ENCODE data around the gene ABCA3. TPM values are rescaled to one million over a fixed set of nuclear protein-coding genes. Genes with fewer than 3 reads are reported as not detected.

ABCA3 gene
- total RNA-seq, 1 experiment from 2014 or later, result 18.0 TPM

DNA sequence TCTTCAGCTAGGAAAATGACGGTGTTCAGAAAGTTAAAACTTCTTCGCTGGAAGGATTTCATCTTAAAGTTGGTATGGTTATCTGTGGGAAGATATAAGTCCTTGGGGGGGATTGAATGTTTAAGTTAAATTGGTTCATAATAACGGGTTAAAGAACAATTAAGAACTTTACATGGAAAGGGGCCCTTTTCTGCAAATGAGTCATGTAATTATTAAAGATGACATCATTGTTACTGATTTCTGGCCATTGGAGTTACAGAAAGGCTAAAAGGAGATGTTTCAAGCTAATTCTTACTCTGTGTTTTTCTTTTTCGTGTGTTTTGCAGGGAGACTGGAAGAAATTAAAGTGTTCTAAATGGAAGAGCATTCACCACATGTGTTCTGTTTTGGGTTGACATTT is 20.6 kb upstream of the ABCA3 start:
- in situ Hi-C loops (cut with HindIII; ENCODE audit: low pct_unique_long_range_greater_than_20kb, low sequenced_read_pairs), result no loop called here
- no peak for DNase-seq (ENCODE audit: low read depth)

DNA sequence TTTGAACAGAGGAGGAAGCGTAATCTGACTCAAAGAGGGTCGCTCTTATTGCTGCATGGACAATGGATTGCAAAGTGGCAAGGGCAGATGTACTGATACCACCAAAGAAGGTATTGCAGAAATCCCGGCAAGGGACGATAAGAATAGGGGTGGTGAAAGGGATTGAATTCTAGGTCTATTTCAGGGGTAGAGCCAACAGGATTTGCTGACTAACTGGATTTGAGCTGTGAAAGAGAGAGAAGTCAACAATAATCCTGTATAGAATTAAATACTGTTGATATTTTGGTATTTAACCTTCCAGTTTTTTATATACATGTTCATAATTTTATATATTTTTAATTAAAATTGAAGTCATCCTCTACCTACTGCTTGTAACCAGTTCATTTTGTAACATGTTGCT is 19.4 kb upstream of the ABCA3 start:
- no peak for DNase-seq (ENCODE audit: low read depth)
- in situ Hi-C loops (cut with HindIII; ENCODE audit: low pct_unique_long_range_greater_than_20kb, low sequenced_read_pairs), result no loop called here

DNA sequence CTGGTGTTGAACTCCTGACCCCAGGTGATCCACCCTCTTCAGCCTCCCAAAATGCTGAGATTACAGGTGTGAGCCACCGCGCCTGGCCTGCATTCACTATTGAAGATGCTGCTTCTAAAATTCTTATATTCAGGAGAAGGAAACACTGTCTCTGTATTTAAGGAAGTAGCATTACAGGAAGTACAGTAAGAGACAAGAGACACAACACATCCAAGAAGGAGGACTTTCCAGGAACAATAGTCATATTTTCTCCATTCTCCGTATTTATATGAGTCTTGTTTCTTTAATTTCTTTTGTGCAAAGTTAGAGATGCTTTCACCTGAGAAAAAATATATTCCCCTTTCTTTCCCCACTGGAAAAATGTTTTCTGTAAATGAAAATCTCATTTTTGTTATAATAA is 18.3 kb upstream of the ABCA3 start:
- in situ Hi-C loops (cut with HindIII; ENCODE audit: low pct_unique_long_range_greater_than_20kb, low sequenced_read_pairs), result no loop called here
- no peak for DNase-seq (ENCODE audit: low read depth)

DNA sequence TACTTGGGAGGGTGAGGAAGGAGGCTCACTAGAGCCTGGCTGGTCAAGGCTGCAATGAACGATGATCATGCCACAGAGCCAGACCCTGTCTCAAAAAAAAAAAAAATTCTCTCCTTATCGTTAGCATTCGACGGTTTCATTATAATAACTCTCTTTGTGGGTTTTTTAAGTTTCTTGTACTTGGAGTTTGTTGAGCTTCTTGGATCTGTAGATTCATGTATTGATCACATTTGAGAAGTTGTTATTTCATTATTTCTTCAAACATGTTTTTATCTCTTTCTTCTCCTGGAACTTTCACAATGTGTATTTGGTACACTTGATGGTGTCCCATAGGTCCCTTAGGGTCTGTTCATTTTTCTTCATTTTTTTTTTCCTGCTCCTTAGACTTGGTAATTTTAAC is 16.8 kb upstream of the ABCA3 start:
- in situ Hi-C loops (cut with HindIII; ENCODE audit: low pct_unique_long_range_greater_than_20kb, low sequenced_read_pairs), result no loop called here
- DNase-seq (ENCODE audit: low read depth), result no peak

DNA sequence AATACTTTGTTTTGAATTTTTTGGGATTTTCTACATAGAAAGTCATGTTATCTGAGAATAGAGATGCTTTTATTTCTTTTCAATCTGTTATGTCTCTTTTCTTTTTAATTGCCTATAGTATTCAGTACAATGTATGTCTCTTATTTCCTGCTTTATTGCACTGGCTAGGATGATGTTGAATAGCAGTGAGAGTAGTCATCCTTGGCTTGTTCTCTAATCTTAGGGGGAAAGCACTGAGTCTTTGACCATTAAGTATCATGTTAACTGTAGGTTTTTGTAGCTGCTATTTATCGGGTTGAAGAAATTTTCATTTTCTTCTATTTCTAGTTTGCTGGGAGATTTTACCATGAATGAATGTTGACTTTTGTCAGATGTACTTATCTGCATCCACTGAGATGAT is 10.0 kb upstream of the ABCA3 start:
- in situ Hi-C loops (cut with HindIII; ENCODE audit: low pct_unique_long_range_greater_than_20kb, low sequenced_read_pairs), result no loop called here
- no peak for DNase-seq (ENCODE audit: low read depth)

DNA sequence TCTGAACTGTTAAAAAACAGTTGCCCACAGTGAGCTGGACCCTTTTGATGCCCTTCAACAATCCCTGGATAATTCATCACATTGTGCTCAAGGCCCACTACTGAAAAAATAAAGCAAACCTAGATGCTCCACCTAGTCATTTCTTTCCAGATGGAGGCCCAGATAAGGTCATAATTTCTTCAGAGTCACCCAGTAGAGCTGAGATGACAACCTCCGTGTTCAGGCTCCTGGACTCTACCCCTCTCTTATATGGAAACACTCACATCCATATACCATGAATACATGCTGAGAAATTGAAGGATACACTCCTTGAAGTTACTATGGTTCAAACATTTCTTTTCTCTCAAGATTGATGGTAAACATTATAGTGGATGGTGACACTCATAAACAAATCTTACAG is 2.7 kb upstream of the ABCA3 start:
- no peak for DNase-seq (ENCODE audit: low read depth)
- in situ Hi-C loops (cut with HindIII; ENCODE audit: low pct_unique_long_range_greater_than_20kb, low sequenced_read_pairs), result no loop called here

DNA sequence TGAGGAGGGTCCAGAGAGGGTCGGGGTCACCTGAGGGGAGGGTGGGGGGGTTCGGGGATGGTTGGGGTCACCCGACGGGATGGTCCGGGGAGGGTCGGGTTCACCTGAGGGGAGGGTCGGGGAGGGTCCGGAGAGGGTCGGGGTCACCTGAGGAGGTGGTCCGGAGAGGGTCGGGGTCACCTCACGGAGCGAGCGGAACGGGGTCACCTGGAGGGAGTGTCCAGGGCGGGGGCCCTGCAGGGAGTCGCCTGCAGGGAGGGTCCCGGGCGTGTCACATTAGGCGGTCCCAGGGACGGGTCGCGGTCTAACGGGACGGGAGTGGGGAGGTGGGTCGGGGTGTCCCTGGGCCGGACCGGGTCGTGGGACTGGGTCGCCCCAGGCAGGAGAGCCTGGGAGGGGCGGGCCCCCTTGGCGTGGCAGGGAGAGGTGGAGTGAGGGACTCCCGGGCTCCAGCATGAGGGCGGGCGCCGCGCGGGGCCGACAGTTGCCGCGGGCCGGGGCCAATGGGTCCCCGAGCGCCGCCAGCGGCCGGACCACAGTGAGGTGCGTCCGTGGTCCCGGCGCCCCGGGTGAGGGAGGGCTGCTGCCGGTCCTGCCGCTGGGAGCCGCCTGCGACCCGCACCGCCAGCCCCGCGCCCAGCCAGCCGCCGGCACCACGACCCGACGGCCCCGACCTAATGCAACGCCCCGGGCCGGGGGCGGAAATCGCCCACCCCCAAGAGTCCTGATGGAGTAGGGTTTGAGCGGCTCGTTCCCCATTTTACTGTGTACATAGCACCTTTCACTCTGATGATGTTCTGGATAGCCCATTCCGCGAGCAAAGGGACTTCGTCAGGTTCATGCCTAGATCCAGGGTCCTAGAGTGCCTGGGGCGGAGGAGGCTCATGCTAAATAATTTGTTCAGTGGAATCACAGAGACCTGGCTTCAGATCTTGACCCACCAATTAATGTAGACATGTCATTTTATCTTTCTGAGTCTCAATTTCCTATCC is 1.2 kb upstream of the ABCA3 start:
- no peak for DNase-seq (ENCODE audit: low read depth)
- in situ Hi-C loops (cut with HindIII; ENCODE audit: low pct_unique_long_range_greater_than_20kb, low sequenced_read_pairs), result no loop called here

DNA sequence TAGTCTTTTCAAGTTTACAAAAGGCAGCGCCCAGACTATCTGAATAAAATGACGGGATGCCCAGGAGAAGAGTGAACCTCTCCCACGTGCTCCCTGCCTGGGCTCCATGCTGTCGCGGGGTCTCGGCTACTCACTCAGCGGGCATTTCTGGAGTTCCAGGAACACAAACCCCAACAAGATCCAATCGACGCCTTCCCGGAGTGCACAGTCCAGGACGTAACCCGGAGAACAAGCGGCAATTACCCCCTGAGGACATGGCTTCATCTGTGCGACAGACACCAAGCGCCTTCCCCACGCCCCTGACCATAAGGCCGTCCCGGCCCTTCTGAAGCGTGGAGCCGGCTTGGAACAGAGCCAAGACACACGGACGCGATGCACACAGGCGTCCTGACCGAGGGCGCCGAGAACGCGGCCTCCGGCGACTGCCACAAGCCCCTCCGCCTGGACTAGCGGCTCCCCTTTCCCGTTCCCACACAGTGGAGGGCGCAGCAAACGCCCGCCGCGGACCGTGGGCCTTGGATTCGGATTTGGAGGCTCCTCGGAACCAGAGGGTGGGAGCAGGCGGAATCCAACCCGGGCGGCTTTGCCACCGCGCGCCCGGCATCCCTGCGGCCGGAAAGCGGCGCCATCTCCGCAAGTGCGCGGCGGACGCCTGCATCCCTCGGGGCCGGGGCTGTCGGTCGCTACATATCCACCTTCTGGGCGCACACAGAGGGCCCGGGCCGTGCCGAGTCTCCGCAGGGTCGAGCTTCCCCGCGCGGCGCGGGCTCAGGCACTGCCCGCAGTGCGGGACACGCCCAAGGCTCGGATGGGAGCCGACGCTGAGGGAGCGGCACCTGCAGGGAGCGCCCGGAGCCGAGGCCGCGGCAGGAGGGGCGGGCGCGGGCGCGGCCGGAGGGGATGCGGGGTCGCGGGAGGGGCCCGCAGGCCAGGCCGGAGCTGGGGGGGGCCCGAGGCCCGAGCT is 725 bp downstream of the ABCA3 start:
- in situ Hi-C loops (cut with HindIII; ENCODE audit: low pct_unique_long_range_greater_than_20kb, low sequenced_read_pairs), result no loop called here
- DNase-seq (ENCODE audit: low read depth), result peak; percentile 72

DNA sequence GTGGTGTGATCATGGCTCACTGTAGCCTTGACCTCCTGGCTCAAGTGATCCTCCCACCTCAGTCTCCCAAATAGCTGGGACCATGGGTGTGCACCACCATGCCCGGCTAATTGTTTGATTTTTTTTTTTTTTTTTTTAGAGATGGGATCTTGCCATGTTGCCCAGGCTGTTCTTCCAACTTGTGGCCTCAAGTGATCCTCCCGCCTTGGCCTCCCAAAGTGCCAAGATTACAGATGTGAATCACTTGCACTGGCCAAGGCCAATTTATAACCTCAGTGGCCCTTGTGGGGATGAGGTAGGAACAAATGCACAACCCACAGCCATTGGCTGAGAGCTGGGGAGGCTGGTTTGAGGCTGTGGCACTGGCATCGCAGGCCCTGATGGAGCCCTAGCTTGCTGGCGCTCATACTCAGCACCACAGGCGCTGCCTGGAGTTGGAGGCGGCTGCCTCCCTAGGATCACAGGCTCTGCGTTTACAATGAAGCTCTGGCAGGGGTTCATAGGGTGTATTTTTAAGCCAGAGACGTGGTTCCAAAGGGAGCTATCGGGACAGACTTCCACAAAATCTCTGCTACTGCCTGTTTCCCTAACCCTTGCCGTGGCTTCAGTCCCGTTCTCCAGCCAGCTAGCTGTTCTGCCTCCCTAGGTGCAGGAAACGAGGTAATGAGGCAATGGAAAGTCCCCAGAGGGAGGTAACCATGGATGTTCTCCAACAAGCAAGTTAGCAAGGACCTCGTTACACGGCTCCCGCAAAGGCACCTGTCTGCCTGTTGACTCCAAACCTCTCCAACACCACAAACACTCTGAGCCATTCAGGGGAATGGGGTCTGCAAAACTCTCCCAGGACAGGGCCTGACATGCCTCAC is 2.9 kb downstream of the ABCA3 start:
- in situ Hi-C loops (cut with HindIII; ENCODE audit: low pct_unique_long_range_greater_than_20kb, low sequenced_read_pairs), result no loop called here
- peak; percentile 24 for DNase-seq (ENCODE audit: low read depth)

DNA sequence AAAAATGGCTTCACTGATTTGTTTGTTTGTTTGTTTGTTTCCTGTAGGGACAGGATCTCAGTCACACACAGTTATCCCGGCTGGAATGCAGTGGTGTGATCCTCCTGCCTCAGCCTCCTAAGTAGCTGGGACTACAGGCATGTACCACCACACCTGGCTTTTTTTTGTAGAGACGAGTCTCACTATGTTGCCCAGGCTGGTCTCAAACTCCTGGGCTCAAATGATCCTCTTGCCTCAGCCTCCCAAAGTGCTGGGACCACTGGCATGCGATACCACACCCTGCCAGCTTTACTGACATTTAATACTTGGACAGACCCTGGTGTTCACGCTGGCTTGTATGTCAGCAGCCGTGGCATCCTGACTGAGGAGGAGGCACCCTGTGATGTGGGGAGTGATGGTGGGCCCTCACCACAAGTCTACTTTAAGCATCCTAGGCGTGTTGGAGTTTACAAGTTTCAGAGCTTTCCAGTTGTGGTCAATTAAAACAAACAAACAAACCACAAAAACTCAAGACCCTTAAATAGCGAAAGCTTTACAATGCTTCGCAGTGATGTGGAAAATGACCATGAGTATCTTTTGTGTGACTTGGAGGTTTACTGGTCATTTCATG is 5.1 kb downstream of the ABCA3 start:
- in situ Hi-C loops (cut with HindIII; ENCODE audit: low pct_unique_long_range_greater_than_20kb, low sequenced_read_pairs), result no loop called here
- no peak for DNase-seq (ENCODE audit: low read depth)

DNA sequence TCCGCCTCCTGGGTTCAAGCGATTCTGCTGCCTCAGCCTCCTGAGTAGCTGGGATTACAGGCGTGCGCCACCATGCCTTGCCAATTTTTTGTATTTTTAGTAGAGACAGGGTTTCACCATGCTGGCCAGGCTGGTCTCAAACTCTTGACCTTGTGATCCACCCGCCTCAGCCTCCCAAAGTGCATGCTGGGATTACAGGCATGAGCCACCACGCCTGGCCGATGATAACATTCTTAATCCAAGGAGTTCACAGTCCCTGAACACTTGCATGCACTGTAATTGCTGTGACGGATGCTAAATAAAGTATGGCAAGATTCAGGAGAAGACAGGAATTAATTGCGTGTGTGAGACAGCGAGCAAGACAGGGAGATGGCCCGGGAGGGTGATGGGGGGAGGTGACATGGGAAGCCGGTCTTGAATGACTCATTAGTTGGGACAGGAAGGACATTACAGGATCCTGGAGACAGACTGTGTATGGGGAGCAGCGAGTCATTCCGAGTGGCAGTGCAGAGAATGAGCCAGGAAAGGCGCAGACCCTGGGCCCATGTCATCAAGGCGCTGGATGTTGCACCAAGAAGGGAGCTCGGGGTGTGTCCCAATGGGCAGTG is 6.7 kb downstream of the ABCA3 start:
- in situ Hi-C loops (cut with HindIII; ENCODE audit: low pct_unique_long_range_greater_than_20kb, low sequenced_read_pairs), result no loop called here
- DNase-seq (ENCODE audit: low read depth), result peak; percentile 70

DNA sequence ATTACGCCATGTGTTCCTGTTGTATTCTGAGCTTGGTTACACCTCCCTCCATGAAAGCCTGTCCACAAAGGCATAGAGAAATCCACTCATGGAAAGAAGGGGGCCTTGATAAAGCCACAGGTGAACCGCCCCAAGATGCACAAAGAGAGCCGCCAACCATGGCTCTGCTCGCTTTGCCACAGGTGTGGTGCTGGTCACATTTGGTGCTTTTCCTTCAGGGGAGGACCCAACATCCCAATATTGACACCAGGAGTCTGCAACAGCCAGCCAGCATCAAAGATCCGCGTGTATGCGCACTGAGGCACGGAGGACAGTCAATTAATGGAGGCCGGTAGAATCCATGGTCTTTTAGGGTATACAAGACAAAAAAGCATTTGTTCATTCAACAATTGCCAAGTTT is 7.3 kb downstream of the ABCA3 start:
- in situ Hi-C loops (cut with HindIII; ENCODE audit: low pct_unique_long_range_greater_than_20kb, low sequenced_read_pairs), result no loop called here

DNA sequence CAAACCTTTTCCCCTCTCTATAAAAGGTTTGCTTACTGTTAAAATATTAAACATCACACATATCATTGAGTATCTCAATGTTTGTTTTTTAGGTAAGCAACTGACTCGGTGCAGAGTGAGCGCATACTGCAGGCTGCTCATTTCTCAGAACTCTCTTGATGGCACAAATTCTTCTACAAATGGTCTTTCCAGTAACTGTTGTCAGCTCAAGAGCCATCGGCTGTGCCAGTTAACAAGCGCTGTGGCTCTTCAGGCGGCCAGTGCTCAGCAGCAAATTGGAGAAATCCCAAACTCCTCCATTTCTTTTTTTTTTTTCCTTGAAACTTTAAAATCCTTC is 8.6 kb downstream of the ABCA3 start:
- no peak for DNase-seq (ENCODE audit: low read depth)
- in situ Hi-C loops (cut with HindIII; ENCODE audit: low pct_unique_long_range_greater_than_20kb, low sequenced_read_pairs), result no loop called here

More for the DNA sequence above, 7.3 kb downstream of the ABCA3 start:
- DNase-seq (ENCODE audit: low read depth), result no peak

DNA sequence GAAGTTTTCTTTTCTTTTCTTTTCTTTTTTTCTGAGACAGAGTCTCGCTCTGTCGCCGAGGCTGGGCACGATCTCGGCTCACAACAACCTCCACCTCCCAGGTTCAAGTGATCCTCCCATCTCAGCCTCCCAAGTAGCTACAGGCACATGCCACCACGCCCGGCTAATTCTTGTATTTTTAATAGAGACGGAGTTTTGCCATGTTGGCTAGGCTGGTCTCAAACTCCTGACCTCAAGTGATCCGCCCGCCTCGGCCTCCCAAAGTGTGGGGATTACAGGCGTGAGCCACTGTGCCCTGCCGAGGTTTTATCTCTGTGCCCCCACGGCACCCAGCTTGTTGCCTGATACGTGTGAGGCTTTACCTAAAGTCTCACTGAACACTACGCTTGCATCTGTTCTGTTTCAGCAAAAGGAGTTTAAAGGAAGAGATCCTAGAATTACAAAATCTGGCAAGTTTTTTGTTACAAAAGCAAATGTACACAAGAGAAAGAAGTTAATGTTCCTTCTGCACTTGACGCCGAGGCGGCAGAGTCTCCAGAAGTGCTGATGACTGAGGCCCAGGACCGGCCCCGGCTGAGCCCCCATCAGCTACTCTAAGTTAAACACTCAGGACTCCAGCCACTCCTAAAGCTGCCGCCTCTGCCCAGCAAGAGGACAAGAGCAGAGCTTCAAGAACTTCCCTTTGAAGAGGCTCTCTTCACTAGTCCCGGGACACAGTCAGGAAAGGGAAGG is 9.2 kb downstream of the ABCA3 start:
- no peak for DNase-seq (ENCODE audit: low read depth)
- in situ Hi-C loops (cut with HindIII; ENCODE audit: low pct_unique_long_range_greater_than_20kb, low sequenced_read_pairs), result no loop called here

DNA sequence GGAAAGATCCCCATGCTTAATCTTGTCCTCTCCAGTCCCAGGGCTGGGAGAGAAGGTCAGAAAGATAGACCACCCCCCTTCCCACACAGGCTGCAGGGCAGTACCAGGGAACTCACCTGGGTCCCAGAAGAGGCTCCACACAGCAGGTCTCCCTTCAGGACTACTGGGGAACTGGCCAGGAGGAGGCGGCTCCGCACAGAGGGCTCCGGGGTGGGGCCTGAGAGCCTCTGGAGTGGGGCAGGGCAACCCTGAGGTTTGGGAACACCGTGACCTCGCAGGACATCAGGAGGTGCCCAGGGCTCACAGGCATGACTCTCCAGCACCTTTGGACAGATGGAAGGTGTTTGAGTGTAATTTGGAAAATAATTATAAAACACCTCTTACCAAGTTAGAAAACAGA is 11.0 kb downstream of the ABCA3 start:
- no peak for DNase-seq (ENCODE audit: low read depth)
- in situ Hi-C loops (cut with HindIII; ENCODE audit: low pct_unique_long_range_greater_than_20kb, low sequenced_read_pairs), result no loop called here

DNA sequence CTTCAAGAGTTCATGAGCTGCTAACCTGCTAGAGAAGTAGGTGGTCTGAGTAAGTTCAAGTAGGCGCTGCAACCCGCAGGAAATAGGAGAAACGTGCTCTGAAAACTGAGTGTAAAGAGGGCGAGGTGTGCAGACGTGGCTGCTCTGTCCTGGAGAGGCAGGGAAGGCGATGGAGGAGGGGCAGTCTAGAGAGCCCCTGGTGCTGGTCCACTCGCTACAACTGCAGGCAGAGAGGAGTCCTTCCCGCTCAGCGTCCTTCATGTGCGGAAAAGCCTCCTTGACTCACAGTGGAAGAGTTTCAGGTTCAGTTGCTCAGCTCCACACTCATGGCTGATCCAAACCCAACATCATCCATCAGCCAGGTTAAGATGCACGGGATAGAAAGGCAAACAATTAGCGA is 12.1 kb downstream of the ABCA3 start:
- in situ Hi-C loops (cut with HindIII; ENCODE audit: low pct_unique_long_range_greater_than_20kb, low sequenced_read_pairs), result no loop called here
- peak; percentile 10 for DNase-seq (ENCODE audit: low read depth)

DNA sequence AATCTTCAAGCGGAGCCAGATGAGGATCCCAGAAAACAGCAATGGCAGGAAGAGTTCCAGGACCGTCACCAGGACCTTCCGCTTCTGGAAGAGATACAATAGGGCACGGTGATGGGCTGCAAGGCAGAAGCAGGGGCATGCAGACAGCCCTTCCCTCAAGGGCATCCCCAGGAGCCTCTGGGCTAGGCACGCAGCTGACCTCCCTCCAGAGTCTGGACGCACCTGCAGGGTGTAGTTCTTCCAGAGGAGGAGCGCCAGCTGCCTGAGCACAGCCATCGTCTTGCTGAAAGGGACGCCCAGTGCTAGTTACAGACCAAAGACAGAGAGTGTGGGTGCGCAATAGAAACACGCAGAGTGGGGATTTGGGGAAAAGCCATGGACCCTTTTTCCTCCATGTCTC is 14.3 kb downstream of the ABCA3 start:
- DNase-seq (ENCODE audit: low read depth), result no peak
- in situ Hi-C loops (cut with HindIII; ENCODE audit: low pct_unique_long_range_greater_than_20kb, low sequenced_read_pairs), result no loop called here

Measured in Caki2 (cell line).